GM12878 (cell line): ENCODE results near the gene IGLON5. TPM values are rescaled to one million over a fixed set of nuclear protein-coding genes. Genes with fewer than 3 reads are reported as not detected.
A peak's percentile ranks its signal among the peaks of the same experiment; 100 is the strongest.

Source experiments
- DPF2 ChIP-seq: fragments of 450-650 bp; IDR thresholded peaks from 2 replicates; pipeline ENCODE4 v1.6.1; 2017; ENCODE audit warnings: mild to moderate bottlenecking
- MTA2 ChIP-seq: fragments of 450-650 bp; IDR thresholded peaks from 2 replicates; pipeline ENCODE4 v1.6.1; 2016; ENCODE audit warnings: low read depth, mild to moderate bottlenecking, moderate library complexity
- MXI1 ChIP-seq: fragments of 150-350 bp; IDR thresholded peaks from 2 replicates; pipeline ENCODE4 v1.6.1; 2011; ENCODE audit warnings: low read depth, mild to moderate bottlenecking, inconsistent platforms, low read length, improper control_type of control experiment
- NR2C1 ChIP-seq: fragments of 450-650 bp; IDR thresholded peaks from 2 replicates; pipeline ENCODE4 v1.6.1; 2017; ENCODE audit warnings: antibody characterized with exemption, mild to moderate bottlenecking, moderate library complexity
- POU2F2 ChIP-seq: IDR thresholded peaks from 3 replicates; pipeline ENCODE4 v1.6.1; 2011; ENCODE audit warnings: low read depth, mild to moderate bottlenecking, low read length, borderline replicate concordance
- USF1 ChIP-seq: IDR thresholded peaks from 2 replicates; pipeline ENCODE4 v1.6.1; 2011; ENCODE audit warnings: borderline replicate concordance, low read depth, mild to moderate bottlenecking, moderate library complexity, mixed read lengths, low read length; ENCODE audit not compliant: insufficient read depth; ENCODE audit errors: extremely low read length
- YY1 ChIP-seq: IDR thresholded peaks from 2 replicates; pipeline ENCODE4 v1.6.1; 2011; ENCODE audit warnings: low read depth, mild to moderate bottlenecking, low read length
- polyA plus RNA-seq, 11 experiments: library from polyadenylated mRNA; depleted of rRNA in 4 of 11; unstranded in 6 of 11; stranded (reverse) in 5 of 11; fragments of >200 nt; fragmentation: Nextera tagmentation in 4 of 11; fragmentation: Illumina TruSeq in 1 of 11; extraction: Ambion mirVana in 4 of 11; extraction: Trizol in 1 of 11; gene quantifications; 1 replicate in 1 of 11; 2 replicates in 10 of 11; pipeline versions ENCODE4 v1.2.1 to v1.2.3, GENCODE V29; 2011 to 2016; ENCODE audit warnings: inconsistent platforms in 2 of 11, missing spikeins in 2 of 11, low read depth in 1 of 11
- total RNA-seq, 4 experiments: library from RNA; depleted of rRNA in 3 of 4; stranded (reverse); fragments of >200 nt in 3 of 4; fragmentation: Illumina TruSeq in 1 of 4; extraction: Trizol in 1 of 4; gene quantifications; 2 replicates each; pipeline versions ENCODE4 v1.2.1 to v1.2.3, GENCODE V29; 2013 to 2021
- TF ChIP-seq, protein P1 (sequence below): IDR thresholded peaks from 2 replicates; pipeline ENCODE4 v1.6.1; 2011; ENCODE audit warnings: mild to moderate bottlenecking, low read depth, low read length, moderate library complexity; ENCODE audit not compliant: insufficient replicate concordance
- TF ChIP-seq, protein P2 (sequence below): fragments of 450-650 bp; IDR thresholded peaks from 2 replicates; pipeline ENCODE4 v1.6.1; 2017; ENCODE audit warnings: borderline replicate concordance

Gene IGLON5
- total and polyA plus RNA-seq, 10 of the 15 experiments (the other 5 are each of a cell fraction or from before 2014, with no cell fraction given), result not detected

DNA sequence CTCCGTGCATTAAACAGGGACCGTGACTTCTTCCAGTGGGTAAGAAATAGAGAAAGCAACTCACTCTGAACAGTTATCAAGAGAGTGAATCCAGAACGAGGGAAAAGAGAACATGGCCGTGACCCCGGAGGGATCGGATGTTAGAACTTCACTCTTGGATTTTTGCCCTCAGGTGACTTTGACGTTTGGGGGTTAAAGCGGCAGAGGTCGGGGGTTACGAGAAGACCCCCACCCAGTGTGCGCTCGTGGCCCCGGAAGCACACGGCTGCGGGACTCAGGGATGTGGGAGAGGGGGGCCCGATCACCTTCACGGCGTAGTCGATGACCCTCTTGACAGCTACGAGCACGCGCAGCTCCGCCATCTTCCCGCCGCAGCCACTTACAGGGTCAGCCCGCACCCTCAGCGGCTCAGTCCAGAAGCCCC is 54.5 kb downstream of the IGLON5 start, which contains the start of gene ETFB (continued):
- TF ChIP-seq MTA2, result peak; percentile 9; the same call in 1 of the 2 replicates
- TF ChIP-seq, protein P1, sequence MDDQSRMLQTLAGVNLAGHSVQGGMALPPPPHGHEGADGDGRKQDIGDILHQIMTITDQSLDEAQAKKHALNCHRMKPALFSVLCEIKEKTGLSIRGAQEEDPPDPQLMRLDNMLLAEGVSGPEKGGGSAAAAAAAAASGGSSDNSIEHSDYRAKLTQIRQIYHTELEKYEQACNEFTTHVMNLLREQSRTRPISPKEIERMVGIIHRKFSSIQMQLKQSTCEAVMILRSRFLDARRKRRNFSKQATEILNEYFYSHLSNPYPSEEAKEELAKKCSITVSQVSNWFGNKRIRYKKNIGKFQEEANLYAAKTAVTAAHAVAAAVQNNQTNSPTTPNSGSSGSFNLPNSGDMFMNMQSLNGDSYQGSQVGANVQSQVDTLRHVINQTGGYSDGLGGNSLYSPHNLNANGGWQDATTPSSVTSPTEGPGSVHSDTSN, result no peak
- TF ChIP-seq MXI1, result peak; percentile 65
- TF ChIP-seq YY1, result peak; percentile 90
- 0 out of 2 replicates have a peak, but pooled peaks have one; percentile 40 for TF ChIP-seq DPF2
- TF ChIP-seq POU2F2, result no peak
- TF ChIP-seq USF1, result no peak
- TF ChIP-seq, protein P2, sequence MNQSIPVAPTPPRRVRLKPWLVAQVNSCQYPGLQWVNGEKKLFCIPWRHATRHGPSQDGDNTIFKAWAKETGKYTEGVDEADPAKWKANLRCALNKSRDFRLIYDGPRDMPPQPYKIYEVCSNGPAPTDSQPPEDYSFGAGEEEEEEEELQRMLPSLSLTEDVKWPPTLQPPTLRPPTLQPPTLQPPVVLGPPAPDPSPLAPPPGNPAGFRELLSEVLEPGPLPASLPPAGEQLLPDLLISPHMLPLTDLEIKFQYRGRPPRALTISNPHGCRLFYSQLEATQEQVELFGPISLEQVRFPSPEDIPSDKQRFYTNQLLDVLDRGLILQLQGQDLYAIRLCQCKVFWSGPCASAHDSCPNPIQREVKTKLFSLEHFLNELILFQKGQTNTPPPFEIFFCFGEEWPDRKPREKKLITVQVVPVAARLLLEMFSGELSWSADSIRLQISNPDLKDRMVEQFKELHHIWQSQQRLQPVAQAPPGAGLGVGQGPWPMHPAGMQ, result no peak
- peak; percentile 80 for TF ChIP-seq NR2C1
